Esophagus (tissue), 2 donors: ENCODE data around the gene NFATC3. TPM values are rescaled to one million over a fixed set of nuclear protein-coding genes. Genes with fewer than 3 reads are reported as not detected.

ENCODE experiments used
- H3K27ac ChIP-seq, 2 donors: one replicate each; pipeline ENCODE4 v1.5.1; 2013; ENCODE audit warnings: low read depth in 2 of 2, mild to moderate bottlenecking in 2 of 2, inconsistent platforms in 1 of 2, low read length in 1 of 2, moderate library complexity in 1 of 2
- H3K27me3 ChIP-seq, 2 donors: one replicate each; pipeline ENCODE4 v1.6.1; 2013; ENCODE audit warnings: low read length in 2 of 2, control low read depth in 1 of 2, mild to moderate bottlenecking in 1 of 2; ENCODE audit not compliant: insufficient read depth in 2 of 2, control insufficient read depth in 1 of 2
- H3K36me3 ChIP-seq, 2 donors: one replicate each; pipeline ENCODE4 v1.6.1; 2013; ENCODE audit warnings: low read length in 1 of 2; ENCODE audit not compliant: control insufficient read depth in 2 of 2, insufficient read depth in 2 of 2
- H3K4me1 ChIP-seq, 2 donors: one replicate each; pipeline ENCODE4 v1.6.1; 2013; ENCODE audit warnings: low read length in 1 of 2; ENCODE audit not compliant: control insufficient read depth in 2 of 2, insufficient read depth in 2 of 2
- H3K4me3 ChIP-seq, 2 donors: one replicate each; pipeline ENCODE4 v1.5.1; 2013; ENCODE audit warnings: low read length in 2 of 2, mild to moderate bottlenecking in 2 of 2, low read depth in 1 of 2, moderate library complexity in 1 of 2
- H3K9me3 ChIP-seq, 2 donors: one replicate each; pipeline ENCODE4 v1.6.1; 2013; ENCODE audit warnings: mild to moderate bottlenecking in 2 of 2, low read depth in 1 of 2, low read length in 1 of 2, moderate library complexity in 1 of 2; ENCODE audit not compliant: control insufficient read depth in 2 of 2, insufficient read depth in 1 of 2
- WGBS, 2 donors: extraction: QIAGEN DNeasy Blood & Tissue Kit; methylation state at CpG; one replicate each; pipeline ENCODE4 v1.1.7; 2013; 5-methylcytosine and 5-hydroxymethylcytosine counted together
- polyA plus RNA-seq, 2 donors: library from polyadenylated mRNA; stranded (reverse); fragments of 200-250 nt; gene quantifications; one replicate each; pipeline ENCODE4 v1.2.3, GENCODE V29; 2013
- donor health status: healthy with polysubstance abuse.
- donor health status: Bipolar disorder and iron deficiency.

NFATC3 gene
- polyA plus RNA-seq, 2 donors: 4.0 to 5.5 TPM

DNA sequence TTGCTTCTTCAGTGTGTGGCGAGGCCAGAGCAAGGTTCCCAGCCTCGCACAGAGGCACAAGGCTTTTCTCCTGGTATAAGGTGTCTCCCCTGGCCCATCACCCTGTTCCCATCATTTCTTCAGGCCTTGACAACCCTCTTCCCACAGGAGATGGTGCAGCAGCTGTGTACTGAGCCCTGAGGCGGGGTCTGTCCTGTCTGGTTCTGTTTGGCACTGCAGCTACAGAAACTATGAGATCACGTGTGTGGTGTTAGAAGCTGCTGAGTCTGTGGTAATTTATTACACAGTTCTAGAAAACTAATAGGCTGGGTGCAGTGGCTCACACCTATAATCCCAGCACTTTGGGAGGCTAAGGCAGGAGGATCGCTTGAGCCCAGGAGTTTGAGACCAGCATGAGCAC lies 167.2 kb downstream of the NFATC3 start:
- peaks cover 0 to 14% of the 10 kb centered on the region in 2 donors for H3K36me3 ChIP-seq
- H3K27ac ChIP-seq: no peak overlapping the region
- WGBS, 2 donors: 85 to 87% methylated on average over 5 of the region's 5 CpGs

GRCh38 chr16:68253721-68254120 lies 168.6 kb downstream of the NFATC3 start:
- Histone ChIP-seq H3K36me3 (peaks cover 0 to 14% of the 10 kb centered on the region in 2 donors), H3K27me3 (no peaks in the 10 kb centered on the region), H3K27ac (no peak overlapping the region), H3K4me3 (no peak overlapping the region), H3K9me3 (no peaks in the 10 kb centered on the region), H3K4me1 (peaks cover 0 to 5% of the 10 kb centered on the region in 2 donors)
- WGBS, 2 donors: 88 to 91% methylated on average over 4 of the region's 4 CpGs

More for the DNA sequence above, 167.2 kb downstream of the NFATC3 start:
- H3K27me3 ChIP-seq: no peaks in the 10 kb centered on the region
- H3K4me1 ChIP-seq: peaks cover 0 to 2% of the 10 kb centered on the region in 2 donors
- no peak overlapping the region for H3K4me3 ChIP-seq
- no peaks in the 10 kb centered on the region for H3K9me3 ChIP-seq

GRCh38 chr16:68255712-68256111 lies 170.5 kb downstream of the NFATC3 start:
- H3K27me3 ChIP-seq: no peaks in the 10 kb centered on the region
- H3K4me3 ChIP-seq: no peak overlapping the region
- H3K27ac ChIP-seq: no peak overlapping the region
- H3K36me3 ChIP-seq: peaks cover 0 to 25% of the 10 kb centered on the region in 2 donors
- WGBS, 2 donors: 89 to 94% methylated on average over 18 of the region's 18 CpGs
- H3K9me3 ChIP-seq: no peaks in the 10 kb centered on the region
- peaks cover 0 to 5% of the 10 kb centered on the region in 2 donors for H3K4me1 ChIP-seq

DNA sequence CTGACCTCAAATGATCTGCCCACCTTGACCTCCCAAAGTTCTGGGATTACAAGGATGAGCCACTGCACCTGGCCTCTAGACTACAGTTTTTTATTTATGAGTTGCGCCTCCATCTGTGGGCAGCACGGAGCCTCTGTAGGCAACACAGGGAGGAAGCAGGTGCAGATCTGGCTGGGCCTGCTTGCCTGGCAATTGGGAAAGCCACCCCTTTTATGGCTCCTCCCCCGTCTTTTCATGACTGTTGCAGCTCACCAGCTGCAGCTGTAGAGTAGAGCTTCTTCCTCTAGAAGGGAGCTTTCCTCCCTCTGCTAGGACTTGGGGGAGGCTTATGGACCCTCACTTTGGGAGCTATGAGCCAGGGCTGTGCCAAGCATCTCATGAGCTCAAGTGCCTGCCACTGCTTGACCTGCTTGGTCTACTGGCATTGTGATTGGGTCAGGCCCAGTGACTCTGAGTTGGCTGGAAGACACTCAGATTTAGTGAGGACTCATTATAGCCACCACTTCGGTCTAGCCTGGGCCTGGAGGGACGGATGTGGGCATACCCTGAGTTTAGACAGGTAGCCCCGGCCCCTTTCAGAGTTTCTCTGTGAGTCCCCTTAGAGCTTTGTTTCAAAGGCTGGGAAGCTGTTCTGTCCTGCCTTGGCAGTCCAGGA lies 172.2 kb downstream of the NFATC3 start:
- no peaks in the 10 kb centered on the region for H3K27me3 ChIP-seq
- peaks cover 0 to 25% of the 10 kb centered on the region in 2 donors for H3K36me3 ChIP-seq
- H3K4me1 ChIP-seq: peaks cover 0 to 5% of the 10 kb centered on the region in 2 donors
- no peak overlapping the region for H3K4me3 ChIP-seq
- 76 to 82% methylated on average over 6 of the region's 6 CpGs for WGBS, 2 donors
- peak overlapping the region in 1 of 2 donors; percentile 48 for H3K27ac ChIP-seq
- H3K9me3 ChIP-seq: no peaks in the 10 kb centered on the region

DNA sequence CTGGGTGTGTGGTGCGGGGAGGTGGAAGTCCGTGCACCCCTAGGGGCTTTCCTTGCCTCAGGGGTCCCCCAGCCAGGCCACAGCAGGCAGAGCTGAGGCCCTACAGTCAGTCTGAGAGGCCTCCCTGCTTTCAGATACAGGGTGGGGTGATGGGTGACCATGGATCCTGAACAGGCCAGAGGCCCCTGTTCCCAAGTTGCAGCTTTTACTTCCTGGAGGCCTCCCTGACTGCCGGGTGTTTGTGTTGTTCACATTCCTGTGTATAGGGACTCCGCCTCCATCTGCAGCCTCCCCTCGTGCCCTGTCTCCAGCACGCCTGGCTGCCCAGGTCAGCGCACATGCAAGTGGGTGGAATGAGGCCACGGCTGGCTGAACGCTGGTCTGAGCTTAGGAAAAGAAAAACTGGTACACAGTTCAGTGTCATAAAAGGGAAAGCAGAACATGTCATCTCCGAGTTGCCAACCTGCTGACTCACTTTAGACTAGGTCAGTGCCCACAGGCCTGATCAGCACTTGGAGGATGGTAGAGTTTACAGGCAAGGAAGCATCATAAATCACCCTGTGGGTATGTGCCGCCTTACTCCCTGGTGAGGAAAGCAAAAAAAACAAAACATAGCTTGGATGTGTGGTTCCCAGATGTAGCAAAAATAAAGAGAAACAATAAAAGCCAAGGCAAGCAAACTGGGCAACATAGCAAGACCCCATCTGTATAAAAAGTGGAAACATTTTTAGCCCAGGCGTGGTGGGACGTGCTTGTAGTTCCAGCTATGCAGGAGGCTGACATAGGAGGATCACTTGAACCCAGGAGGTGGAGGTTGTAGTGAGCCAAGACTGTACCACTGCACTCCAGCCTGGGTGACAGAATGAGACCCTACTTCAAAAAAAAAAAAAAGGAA lies 173.0 kb downstream of the NFATC3 start:
- Histone ChIP-seq H3K4me3 (no peak overlapping the region), H3K27me3 (no peaks in the 10 kb centered on the region), H3K36me3 (peaks cover 0 to 25% of the 10 kb centered on the region in 2 donors), H3K9me3 (no peaks in the 10 kb centered on the region), H3K27ac (peak overlapping the region in 1 of 2 donors; percentile 50), H3K4me1 (peaks cover 0 to 5% of the 10 kb centered on the region in 2 donors)
- 67 to 69% methylated on average over 13 of the region's 13 CpGs for WGBS, 2 donors

DNA sequence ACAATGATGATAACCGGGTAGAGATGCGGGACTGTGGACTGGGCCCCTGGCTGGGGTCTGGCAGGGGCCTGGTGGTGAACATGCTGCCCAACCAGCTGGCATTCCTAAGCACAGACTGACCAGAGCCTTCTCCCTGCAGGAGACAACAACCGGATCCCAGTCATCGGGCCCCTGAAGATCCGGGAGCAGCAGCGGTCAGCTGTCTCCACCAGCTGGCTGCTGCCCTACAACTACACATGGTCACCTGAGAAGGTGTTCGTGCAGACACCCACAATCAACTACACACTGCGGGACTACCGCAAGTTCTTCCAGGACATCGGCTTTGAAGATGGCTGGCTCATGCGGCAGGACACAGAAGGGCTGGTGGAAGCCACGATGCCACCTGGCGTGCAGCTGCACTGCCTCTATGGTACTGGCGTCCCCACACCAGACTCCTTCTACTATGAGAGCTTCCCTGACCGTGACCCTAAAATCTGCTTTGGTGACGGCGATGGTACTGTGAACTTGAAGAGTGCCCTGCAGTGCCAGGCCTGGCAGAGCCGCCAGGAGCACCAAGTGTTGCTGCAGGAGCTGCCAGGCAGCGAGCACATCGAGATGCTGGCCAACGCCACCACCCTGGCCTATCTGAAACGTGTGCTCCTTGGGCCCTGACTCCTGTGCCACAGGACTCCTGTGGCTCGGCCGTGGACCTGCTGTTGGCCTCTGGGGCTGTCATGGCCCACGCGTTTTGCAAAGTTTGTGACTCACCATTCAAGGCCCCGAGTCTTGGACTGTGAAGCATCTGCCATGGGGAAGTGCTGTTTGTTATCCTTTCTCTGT lies 174.0 kb downstream of the NFATC3 start:
- Histone ChIP-seq H3K9me3 (no peaks in the 10 kb centered on the region), H3K4me3 (no peak overlapping the region), H3K27me3 (no peaks in the 10 kb centered on the region), H3K36me3 (peaks cover 0 to 22% of the 10 kb centered on the region in 2 donors), H3K27ac (no peak overlapping the region), H3K4me1 (peaks cover 3 to 8% of the 10 kb centered on the region in 2 donors)
- WGBS, 2 donors: 90% methylated on average over 27 of the region's 27 CpGs

DNA sequence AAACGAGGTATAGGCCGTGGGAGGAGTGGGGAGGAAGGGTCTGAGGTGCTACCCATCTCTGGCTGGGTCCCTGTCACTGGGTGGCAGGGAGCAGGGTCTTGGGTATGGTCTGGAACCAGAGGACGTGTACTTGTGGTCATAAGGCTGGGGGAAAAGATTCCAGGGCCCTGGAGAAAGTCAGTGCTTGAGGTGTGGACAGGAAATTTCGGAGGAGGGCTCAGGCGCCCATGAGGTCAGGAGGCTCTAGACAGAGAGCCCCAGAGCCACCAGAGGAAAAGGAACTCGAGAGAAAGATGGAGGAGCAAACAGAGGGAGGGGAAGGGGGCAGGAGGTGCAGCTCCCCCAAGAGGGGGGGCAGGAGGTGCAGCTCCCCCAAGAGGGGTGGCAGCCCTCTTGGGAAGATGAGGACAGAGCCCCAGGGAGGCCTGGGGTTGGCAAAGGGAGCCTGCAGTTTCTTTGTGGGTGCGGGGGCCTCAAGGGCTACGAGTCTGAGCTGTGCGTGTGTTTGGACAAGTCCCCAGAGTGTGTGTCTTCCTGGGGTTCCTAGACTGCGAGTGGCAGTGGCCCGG lies 178.5 kb downstream of the NFATC3 start:
- Histone ChIP-seq H3K27ac (peak overlapping the region; percentile 94 to 96), H3K4me1 (peaks cover 3% of the 10 kb centered on the region in 2 donors), H3K36me3 (peaks cover 0 to 11% of the 10 kb centered on the region in 2 donors), H3K27me3 (no peaks in the 10 kb centered on the region), H3K9me3 (no peaks in the 10 kb centered on the region), H3K4me3 (peak overlapping the region; percentile 76 to 87)
- WGBS, 2 donors: 37 to 40% methylated on average over 11 of the region's 11 CpGs

DNA sequence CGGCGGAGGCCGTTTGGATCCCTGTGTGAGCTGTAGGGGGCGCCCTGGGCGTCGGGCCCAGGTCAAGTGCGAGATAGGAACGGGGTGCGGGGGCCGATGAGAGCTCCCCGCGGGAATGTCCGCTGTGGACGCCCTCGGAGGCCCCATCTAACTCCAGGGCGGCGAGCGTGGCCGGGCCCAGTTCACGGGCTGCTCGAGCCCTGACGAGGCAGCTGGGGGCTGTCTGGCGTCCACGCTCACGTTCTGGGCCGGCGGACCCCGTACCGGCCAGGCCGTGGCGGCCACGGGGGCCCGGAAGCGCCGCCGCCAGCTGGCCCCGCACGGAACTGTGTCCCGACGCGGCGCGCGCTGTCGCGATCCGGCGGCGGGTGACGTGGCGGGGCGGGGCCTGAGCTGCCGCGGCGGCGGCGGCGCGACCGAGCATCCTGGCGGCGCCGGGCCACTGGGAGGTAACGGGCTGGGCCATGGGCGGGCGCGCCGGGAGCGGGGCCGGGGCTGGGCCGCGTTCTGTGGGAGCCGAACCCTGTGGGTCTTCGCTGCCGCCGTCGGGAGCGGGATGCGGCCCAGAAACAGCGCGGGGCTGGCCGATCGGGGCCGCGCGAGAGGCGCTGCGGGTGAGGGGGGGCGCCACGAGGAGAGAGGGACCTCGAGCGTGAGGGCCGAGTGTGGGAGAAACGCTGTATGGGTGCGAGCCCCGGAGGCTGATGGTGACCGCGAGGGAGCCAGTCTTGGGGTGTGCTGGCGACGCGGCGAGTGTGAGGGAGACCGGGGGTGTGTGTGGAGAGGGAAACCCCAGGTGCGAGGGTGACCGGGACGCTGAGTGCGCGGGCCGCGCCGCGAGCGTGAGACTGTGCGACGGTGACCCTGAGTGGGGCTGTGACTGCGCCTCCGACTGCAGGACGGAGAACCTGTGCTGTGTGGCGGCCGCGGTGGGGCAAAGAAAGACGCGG lies 179.2 kb downstream of the NFATC3 start, which contains the start of gene SLC7A6:
SLC7A6 (plus strand) TSS at position 399 of the 950 bp plus-strand sequence. CDS start 10,201 bp downstream, outside the sequence.
- H3K27ac ChIP-seq: peak within 1 kb of the TSS; percentile 94 to 96
- H3K36me3 ChIP-seq: peaks cover 0 to 10% of the 10 kb centered on the region in 2 donors
- no peaks in the 10 kb centered on the region for H3K9me3 ChIP-seq
- no peaks in the 10 kb centered on the region for H3K27me3 ChIP-seq
- H3K4me3 ChIP-seq: peak within 1 kb of the TSS; percentile 76 to 87
- 0% methylated on average over 77 to 123 of the region's 123 CpGs for WGBS, 2 donors
- peaks cover 3% of the 10 kb centered on the region in 2 donors for H3K4me1 ChIP-seq
